Liver (tissue), 9 donors: ENCODE results near the gene PHF10. TPM values are rescaled to one million over a fixed set of nuclear protein-coding genes. Genes with fewer than 3 reads are reported as not detected.

Source experiments
- DNase-seq: peaks from one replicate; pipeline ENCODE4 v3.0.0-alpha.2; 2017; ENCODE audit warnings: low spot score
- H3K27ac ChIP-seq, 2 donors: one replicate each; pipeline ENCODE4 v1.7.0; 2013; ENCODE audit warnings: inconsistent platforms in 2 of 2, low read length in 2 of 2, control low read depth in 1 of 2, low read depth in 1 of 2, mild to moderate bottlenecking in 1 of 2
- H3K27me3 ChIP-seq, 4 donors: one replicate each; pipeline versions ENCODE4 v1.6.1 to v1.7.0; 2013; ENCODE audit warnings: low read length in 3 of 4, inconsistent platforms in 1 of 4, mild to moderate bottlenecking in 1 of 4, moderate library complexity in 1 of 4; ENCODE audit not compliant: control insufficient read depth in 4 of 4, insufficient read depth in 4 of 4
- H3K36me3 ChIP-seq, 4 donors: one replicate each; pipeline versions ENCODE4 v1.6.1 to v1.7.0; 2013; ENCODE audit warnings: low read length in 3 of 4, mild to moderate bottlenecking in 3 of 4, low read depth in 1 of 4, moderate library complexity in 1 of 4; ENCODE audit not compliant: control insufficient read depth in 4 of 4, insufficient read depth in 3 of 4
- H3K4me1 ChIP-seq, 4 donors: one replicate each; pipeline versions ENCODE4 v1.6.1 to v1.7.0; 2013; ENCODE audit warnings: low read length in 3 of 4, mild to moderate bottlenecking in 3 of 4, moderate library complexity in 1 of 4; ENCODE audit not compliant: control insufficient read depth in 4 of 4, insufficient read depth in 4 of 4
- H3K4me3 ChIP-seq, 3 donors: one replicate each; pipeline versions ENCODE4 v1.6.1 to v1.7.0; 2013; ENCODE audit warnings: low read length in 3 of 3, control low read depth in 1 of 3, low read depth in 1 of 3, mild to moderate bottlenecking in 1 of 3
- H3K9ac ChIP-seq, 2 donors: one replicate each; pipeline ENCODE4 v1.7.0; 2013; ENCODE audit warnings: low read length in 2 of 2, mild to moderate bottlenecking in 2 of 2, moderate library complexity in 2 of 2, control low read depth in 1 of 2, low read depth in 1 of 2
- H3K9me3 ChIP-seq, 4 donors: one replicate each; pipeline versions ENCODE4 v1.6.1 to v1.7.0; 2013; ENCODE audit warnings: low read length in 3 of 4; ENCODE audit not compliant: control insufficient read depth in 4 of 4
- CTCF ChIP-seq: fragments of 150-350 bp; IDR thresholded peaks from 2 replicates; pipeline ENCODE4 v1.5.1; 2017; ENCODE audit warnings: improper control_type of control experiment, low read depth, low read length; ENCODE audit not compliant: missing input control
- EGR1 ChIP-seq, 2 donors: IDR thresholded peaks; 2 replicates each; pipeline ENCODE4 v1.6.1; 2016 to 2018; ENCODE audit warnings: antibody characterized with exemption in 2 of 2, low read depth in 2 of 2
- FOXA1 ChIP-seq: IDR thresholded peaks from 2 replicates; pipeline ENCODE4 v1.6.1; 2016; ENCODE audit warnings: antibody characterized with exemption
- FOXA2 ChIP-seq: IDR thresholded peaks from 2 replicates; pipeline ENCODE4 v1.6.1; 2016; ENCODE audit warnings: antibody characterized with exemption
- GABPA ChIP-seq, 2 donors: IDR thresholded peaks in 1 of 2; conservative IDR thresholded peaks in 1 of 2; 2 replicates each; pipeline ENCODE4 v1.6.1; 2016; ENCODE audit warnings: antibody characterized with exemption in 2 of 2, mild to moderate bottlenecking in 1 of 2, moderate library complexity in 1 of 2
- HNF4A ChIP-seq, 2 donors: conservative IDR thresholded peaks; 2 replicates each; pipeline ENCODE4 v1.6.1; 2016; ENCODE audit warnings: antibody characterized with exemption in 2 of 2, mild to moderate bottlenecking in 2 of 2
- HNF4G ChIP-seq: IDR thresholded peaks from 2 replicates; pipeline ENCODE4 v1.6.1; 2016; ENCODE audit warnings: antibody characterized with exemption
- JUND ChIP-seq, 2 donors: IDR thresholded peaks; 2 replicates each; pipeline ENCODE4 v1.6.1; 2016; ENCODE audit warnings: antibody characterized with exemption in 2 of 2
- MAX ChIP-seq: IDR thresholded peaks from 2 replicates; pipeline ENCODE4 v1.6.1; 2016; ENCODE audit warnings: antibody characterized with exemption
- NR2F2 ChIP-seq: IDR thresholded peaks from 2 replicates; pipeline ENCODE4 v1.6.1; 2016; ENCODE audit warnings: antibody characterized with exemption
- RAD21 ChIP-seq, 2 donors: IDR thresholded peaks; 2 replicates each; pipeline ENCODE4 v1.6.1; 2016; ENCODE audit warnings: antibody characterized with exemption in 2 of 2, mild to moderate bottlenecking in 2 of 2
- SP1 ChIP-seq: IDR thresholded peaks from 2 replicates; pipeline ENCODE4 v1.6.1; 2018; ENCODE audit warnings: antibody characterized with exemption, mild to moderate bottlenecking
- TAF1 ChIP-seq: conservative IDR thresholded peaks from 2 replicates; pipeline ENCODE4 v1.6.1; 2016; ENCODE audit warnings: antibody characterized with exemption, mild to moderate bottlenecking
- YY1 ChIP-seq: IDR thresholded peaks from 2 replicates; pipeline ENCODE4 v1.6.1; 2016; ENCODE audit warnings: antibody characterized with exemption, mild to moderate bottlenecking
- WGBS: extraction: QIAGEN DNeasy Blood & Tissue Kit; methylation state at CpG from one replicate; pipeline ENCODE4 v1.1.7; 2013; 5-methylcytosine and 5-hydroxymethylcytosine counted together
- polyA plus RNA-seq, 2 donors: library from polyadenylated mRNA; stranded (reverse) in 1 of 2; unstranded in 1 of 2; fragments of 200-250 nt in 1 of 2; fragments of >200 nt in 1 of 2; fragmentation: Nextera tagmentation in 1 of 2; extraction: Ambion mirVana in 1 of 2; gene quantifications; one replicate each; pipeline versions ENCODE4 v1.2.1 to v1.2.3, GENCODE V29; 2013 to 2015
- total RNA-seq, 2 donors: library from RNA; depleted of rRNA; stranded (reverse); fragments of >200 nt; gene quantifications; one replicate each; pipeline ENCODE4 v1.2.3, GENCODE V29; 2014
- TF ChIP-seq, protein P1 (sequence below): IDR thresholded peaks from 2 replicates; pipeline ENCODE4 v1.6.1; 2016; ENCODE audit warnings: antibody characterized with exemption, mild to moderate bottlenecking
- TF ChIP-seq, protein P2 (sequence below): IDR thresholded peaks from 2 replicates; pipeline ENCODE4 v1.6.1; 2016; ENCODE audit warnings: antibody characterized with exemption
- TF ChIP-seq, protein P3 (sequence below): IDR thresholded peaks from 2 replicates; pipeline ENCODE4 v1.6.1; 2016; ENCODE audit warnings: antibody characterized with exemption
- donor health status: healthy.
- donor health status: healthy.
- donor health status: healthy.
- donor health status: healthy.
- donor health status: healthy.

PHF10 gene
- total and polyA plus RNA-seq, 4 donors, result 10.2 to 25.7 (median 18.6) TPM

GRCh38 chr6:169692516-169692915, 31.8 kb downstream of the PHF10 start:
- Histone ChIP-seq H3K9me3 (no peaks in the 10 kb centered on the region), H3K9ac (no peak overlapping the region), H3K4me3 (no peak overlapping the region), H3K27me3 (no peaks in the 10 kb centered on the region), H3K27ac (no peak overlapping the region), H3K36me3 (peaks cover 3 to 11% (median 7%) of the 10 kb centered on the region in 4 donors), H3K4me1 (no peaks in the 10 kb centered on the region)
- no peak for TF ChIP-seq GABPA (IDR thresholded peaks at IDR 0.05 in 1 of 2, conservative IDR thresholded peaks at IDR 0.05 in 1 of 2)
- no peak for TF ChIP-seq SP1
- TF ChIP-seq JUND (IDR thresholded peaks at IDR 0.05), result no peak
- TF ChIP-seq NR2F2, result no peak
- no peak for TF ChIP-seq FOXA1
- TF ChIP-seq RAD21 (IDR thresholded peaks at IDR 0.05), result no peak
- TF ChIP-seq, protein P1, sequence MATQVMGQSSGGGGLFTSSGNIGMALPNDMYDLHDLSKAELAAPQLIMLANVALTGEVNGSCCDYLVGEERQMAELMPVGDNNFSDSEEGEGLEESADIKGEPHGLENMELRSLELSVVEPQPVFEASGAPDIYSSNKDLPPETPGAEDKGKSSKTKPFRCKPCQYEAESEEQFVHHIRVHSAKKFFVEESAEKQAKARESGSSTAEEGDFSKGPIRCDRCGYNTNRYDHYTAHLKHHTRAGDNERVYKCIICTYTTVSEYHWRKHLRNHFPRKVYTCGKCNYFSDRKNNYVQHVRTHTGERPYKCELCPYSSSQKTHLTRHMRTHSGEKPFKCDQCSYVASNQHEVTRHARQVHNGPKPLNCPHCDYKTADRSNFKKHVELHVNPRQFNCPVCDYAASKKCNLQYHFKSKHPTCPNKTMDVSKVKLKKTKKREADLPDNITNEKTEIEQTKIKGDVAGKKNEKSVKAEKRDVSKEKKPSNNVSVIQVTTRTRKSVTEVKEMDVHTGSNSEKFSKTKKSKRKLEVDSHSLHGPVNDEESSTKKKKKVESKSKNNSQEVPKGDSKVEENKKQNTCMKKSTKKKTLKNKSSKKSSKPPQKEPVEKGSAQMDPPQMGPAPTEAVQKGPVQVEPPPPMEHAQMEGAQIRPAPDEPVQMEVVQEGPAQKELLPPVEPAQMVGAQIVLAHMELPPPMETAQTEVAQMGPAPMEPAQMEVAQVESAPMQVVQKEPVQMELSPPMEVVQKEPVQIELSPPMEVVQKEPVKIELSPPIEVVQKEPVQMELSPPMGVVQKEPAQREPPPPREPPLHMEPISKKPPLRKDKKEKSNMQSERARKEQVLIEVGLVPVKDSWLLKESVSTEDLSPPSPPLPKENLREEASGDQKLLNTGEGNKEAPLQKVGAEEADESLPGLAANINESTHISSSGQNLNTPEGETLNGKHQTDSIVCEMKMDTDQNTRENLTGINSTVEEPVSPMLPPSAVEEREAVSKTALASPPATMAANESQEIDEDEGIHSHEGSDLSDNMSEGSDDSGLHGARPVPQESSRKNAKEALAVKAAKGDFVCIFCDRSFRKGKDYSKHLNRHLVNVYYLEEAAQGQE, result no peak
- no peak for TF ChIP-seq HNF4A (conservative IDR thresholded peaks at IDR 0.05)
- no peak for DNase-seq
- over 99% methylated on average over 3 of the region's 3 CpGs for WGBS

GRCh38 chr6:169691260-169691659, 33.0 kb downstream of the PHF10 start:
- DNase-seq, result no peak
- Histone ChIP-seq H3K4me3 (no peak overlapping the region), H3K36me3 (peaks cover 3 to 18% (median 11%) of the 10 kb centered on the region in 4 donors), H3K4me1 (no peaks in the 10 kb centered on the region), H3K27ac (no peak overlapping the region), H3K27me3 (no peaks in the 10 kb centered on the region), H3K9me3 (peaks cover 0 to 3% (median 0%) of the 10 kb centered on the region in 4 donors), H3K9ac (no peak overlapping the region)
- TF ChIP-seq, protein P2, sequence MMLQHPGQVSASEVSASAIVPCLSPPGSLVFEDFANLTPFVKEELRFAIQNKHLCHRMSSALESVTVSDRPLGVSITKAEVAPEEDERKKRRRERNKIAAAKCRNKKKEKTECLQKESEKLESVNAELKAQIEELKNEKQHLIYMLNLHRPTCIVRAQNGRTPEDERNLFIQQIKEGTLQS, result no peak
- TF ChIP-seq, protein P1, result no peak
- no peak for TF ChIP-seq MAX
- TF ChIP-seq, protein P3, sequence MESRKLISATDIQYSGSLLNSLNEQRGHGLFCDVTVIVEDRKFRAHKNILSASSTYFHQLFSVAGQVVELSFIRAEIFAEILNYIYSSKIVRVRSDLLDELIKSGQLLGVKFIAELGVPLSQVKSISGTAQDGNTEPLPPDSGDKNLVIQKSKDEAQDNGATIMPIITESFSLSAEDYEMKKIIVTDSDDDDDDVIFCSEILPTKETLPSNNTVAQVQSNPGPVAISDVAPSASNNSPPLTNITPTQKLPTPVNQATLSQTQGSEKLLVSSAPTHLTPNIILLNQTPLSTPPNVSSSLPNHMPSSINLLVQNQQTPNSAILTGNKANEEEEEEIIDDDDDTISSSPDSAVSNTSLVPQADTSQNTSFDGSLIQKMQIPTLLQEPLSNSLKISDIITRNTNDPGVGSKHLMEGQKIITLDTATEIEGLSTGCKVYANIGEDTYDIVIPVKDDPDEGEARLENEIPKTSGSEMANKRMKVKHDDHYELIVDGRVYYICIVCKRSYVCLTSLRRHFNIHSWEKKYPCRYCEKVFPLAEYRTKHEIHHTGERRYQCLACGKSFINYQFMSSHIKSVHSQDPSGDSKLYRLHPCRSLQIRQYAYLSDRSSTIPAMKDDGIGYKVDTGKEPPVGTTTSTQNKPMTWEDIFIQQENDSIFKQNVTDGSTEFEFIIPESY, result no peak
- no peak for TF ChIP-seq HNF4G
- TF ChIP-seq FOXA1, result no peak
- no peak for TF ChIP-seq TAF1
- no peak for TF ChIP-seq CTCF
- no peak for TF ChIP-seq YY1
- no peak for TF ChIP-seq SP1
- TF ChIP-seq NR2F2, result no peak
- TF ChIP-seq FOXA2, result no peak
- no peak for TF ChIP-seq RAD21 (IDR thresholded peaks at IDR 0.05)
- no peak for TF ChIP-seq GABPA (IDR thresholded peaks at IDR 0.05 in 1 of 2, conservative IDR thresholded peaks at IDR 0.05 in 1 of 2)
- TF ChIP-seq HNF4A (conservative IDR thresholded peaks at IDR 0.05), result no peak
- no peak for TF ChIP-seq EGR1 (IDR thresholded peaks at IDR 0.05; ENCODE audit: low read depth in 2 of 2)
- TF ChIP-seq JUND (IDR thresholded peaks at IDR 0.05), result no peak
- WGBS, result 99% methylated on average over 2 of the region's 2 CpGs
